HG02852 (cell line): ENCODE data around the gene ADAMTSL3.

Experiments used
- ATAC-seq: cut with Tn5 transposase; IDR thresholded peaks from one replicate; pipeline ENCODE4 v1.9.1; 2021; ENCODE audit warnings: mild to moderate bottlenecking, moderate library complexity; ENCODE audit not compliant: unreplicated experiment

The ADAMTSL3 gene

DNA sequence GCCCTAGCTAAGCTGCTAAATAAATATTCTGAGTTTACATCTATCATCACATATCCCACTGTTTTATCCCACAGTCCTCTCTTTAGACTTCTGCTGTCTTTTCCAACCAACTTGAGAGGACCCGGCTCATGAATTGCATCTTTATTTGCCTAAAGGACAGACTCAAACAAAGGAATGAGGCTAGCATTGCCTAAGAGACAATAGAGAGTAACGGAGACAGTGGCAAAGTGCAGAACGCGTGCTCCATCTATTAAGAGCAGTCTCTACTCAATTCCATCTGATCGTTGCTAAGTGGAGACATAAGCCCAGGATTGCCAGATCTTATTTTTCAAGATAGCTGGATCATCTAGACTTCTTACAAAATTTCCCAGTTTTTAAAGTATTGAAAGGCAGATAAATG, 2.3 kb downstream of the ADAMTSL3 start:
- ATAC-seq: no peak

DNA sequence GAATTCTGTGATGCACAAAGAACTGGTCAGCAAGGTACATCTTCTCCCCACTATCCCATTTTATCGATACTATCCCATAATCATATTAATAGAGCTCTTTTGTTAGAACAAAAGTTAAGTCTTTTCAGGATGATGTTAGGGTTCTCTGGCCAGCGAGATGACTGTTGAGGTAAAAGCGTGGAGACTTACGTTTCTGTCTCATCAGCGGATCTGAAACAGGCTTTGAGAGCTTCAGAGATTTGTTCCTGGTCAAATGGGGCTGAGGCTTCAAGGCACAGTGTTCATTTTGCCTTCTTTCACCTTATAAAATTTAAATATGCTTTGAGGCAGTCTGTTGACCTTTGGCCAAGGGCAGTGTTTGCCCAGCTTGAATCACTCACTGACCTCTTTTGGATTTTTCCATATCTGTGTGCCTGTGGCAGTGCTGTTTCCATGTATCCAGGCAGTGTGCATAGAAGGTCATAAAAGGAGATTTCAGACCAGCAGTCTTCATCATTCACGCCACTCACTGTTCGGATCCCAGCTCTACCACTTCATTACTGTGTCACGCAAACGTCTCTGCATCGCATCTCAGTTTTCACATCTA, 3.1 kb downstream of the ADAMTSL3 start:
- no peak for ATAC-seq

DNA sequence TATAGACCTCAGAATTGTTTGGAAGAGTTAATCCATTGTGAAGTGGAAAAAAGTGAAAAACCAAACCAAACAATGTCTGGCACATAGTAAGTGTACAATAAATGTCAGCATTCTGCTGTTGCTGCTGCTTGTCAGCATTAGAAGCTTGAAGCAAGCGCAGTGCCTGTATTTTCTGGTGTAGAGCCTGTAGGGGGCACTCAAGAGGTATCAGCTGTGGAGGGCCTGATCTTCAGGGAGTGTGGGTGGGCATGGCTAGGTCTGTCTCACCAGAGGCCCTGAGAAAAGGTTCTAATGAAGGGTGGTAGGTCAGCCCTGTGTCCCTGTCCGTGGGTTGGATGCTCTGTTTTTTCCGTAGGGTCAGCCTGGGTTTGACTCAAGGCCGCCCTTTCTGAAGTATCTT, 3.6 kb downstream of the ADAMTSL3 start:
- no peak for ATAC-seq

DNA sequence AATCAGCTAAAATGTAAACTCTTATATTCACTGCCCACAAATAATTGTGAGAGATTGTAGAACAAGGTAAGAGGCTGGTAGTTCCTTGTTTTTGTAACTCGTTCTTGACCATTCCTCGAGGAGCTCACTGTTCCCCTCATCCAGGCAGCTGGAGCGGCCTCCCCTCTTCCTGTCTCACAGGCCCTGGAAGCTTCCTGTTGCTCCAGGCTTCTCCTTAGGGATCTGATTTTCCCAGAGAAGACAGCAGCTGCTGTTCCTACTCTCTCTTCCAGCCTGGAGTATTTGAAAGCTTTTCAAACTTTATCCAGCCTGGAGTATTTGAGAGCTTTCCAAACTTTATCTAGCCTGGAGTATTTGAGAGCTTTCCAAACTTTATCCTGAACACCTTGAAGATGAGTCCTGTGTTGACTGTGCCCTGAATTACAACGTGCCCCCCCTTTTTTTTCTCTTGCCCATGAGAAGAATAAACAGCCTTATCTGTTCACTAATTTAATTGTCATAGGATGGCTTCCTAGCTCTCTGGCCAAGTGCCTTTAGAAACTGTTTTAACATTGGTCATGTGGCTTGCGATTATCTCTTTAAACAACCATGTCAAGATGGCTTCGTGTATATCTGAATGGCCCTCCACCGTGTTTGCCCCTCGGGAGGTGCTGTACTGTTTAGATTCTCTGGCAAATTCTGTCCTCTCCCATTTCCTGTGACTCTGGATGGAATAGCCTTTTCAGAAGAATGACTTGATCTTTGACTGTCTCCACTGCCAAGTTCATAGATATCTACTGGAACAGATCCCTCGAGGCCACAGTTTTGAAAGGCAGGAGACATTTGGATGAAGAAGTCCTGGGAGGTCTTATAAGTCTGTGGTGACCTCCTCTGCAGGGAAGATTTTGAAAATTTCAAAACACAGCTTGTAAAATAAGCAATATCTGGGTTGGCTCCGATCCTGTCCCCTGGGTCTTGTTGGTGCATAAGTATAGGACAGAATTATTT, 4.8 kb downstream of the ADAMTSL3 start:
- ATAC-seq: no peak

DNA sequence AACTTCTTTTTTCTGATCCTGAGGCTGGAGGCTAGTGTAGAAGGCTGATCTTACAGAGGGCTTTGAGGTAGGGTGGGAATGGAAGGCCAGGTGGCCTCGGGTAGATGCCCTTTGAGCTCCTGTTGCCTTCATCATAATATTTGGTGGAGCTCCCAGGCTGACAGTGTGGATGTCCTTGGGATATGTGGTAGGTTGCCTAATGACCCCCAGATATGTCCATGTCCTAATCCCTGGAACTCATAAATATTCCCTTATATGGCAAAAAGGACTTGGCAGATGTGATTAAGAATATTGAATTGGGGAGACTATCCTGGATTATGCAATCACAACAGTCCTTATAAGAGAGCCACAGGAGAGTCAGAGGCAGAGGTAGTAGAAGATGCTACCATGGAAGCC, 5.5 kb downstream of the ADAMTSL3 start:
- no peak for ATAC-seq

DNA sequence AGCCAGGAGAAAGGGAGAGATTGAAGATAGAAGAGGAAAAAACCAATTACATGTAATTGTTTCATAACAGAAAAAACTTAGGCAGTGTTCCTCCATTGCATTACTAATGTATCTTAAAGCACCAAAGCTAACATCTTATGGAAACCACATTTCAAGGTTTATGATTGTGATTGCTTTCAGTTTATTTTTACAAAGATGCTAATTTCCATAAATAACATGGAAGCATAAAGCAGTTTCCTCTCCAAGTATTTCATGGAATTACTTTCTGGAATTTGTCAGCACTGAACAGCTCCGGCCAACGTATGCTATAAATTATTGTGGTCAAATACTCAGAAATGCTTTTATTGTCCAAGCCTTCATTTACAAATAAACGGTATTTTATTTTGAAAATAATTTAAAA, 11.6 kb downstream of the ADAMTSL3 start:
- no peak for ATAC-seq

DNA sequence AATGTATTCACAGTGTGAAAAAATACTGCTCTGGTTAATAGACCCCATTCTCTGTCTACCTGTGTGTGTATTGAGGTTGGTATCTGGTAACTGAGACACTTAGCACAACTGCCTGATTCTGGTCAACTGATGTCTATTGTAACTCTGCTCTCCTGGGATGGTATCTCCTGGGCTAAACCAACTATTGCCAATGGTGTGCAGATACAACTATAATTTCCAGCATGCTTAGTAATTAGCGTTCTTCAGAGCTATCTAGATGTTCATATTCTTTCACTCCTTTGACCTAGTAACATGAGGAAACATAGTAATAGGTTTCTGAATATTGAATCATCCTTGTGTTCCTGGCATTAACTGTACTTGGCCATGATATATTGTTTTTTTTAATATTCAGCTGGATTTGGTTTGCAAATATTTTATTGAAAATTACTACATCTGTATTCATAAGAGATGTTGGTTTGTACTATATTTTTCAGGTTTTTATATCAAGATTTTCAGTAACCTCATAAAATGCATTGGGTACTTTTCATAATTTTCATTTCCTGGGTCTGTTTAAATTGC, 16.8 kb downstream of the ADAMTSL3 start:
- ATAC-seq: no peak

DNA sequence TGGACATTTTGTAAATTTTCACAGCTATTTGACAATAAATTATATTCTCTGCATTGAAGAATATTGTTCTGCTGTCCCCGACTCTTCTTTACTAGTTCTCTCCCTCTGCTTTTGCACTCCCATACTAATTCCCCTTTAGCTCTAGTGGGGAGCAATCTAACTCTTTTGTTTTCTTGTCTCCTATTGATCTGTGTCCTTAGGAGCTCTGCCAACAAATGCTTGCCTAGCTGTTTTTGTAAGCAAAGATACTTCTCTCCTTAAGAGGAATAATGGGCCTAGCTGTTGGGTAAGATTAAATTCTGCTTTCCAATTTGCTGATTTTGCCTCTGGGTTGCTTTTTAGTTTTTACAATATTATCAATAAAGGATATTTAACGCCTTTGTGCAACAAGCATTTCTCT, 17.7 kb downstream of the ADAMTSL3 start:
- ATAC-seq: no peak

DNA sequence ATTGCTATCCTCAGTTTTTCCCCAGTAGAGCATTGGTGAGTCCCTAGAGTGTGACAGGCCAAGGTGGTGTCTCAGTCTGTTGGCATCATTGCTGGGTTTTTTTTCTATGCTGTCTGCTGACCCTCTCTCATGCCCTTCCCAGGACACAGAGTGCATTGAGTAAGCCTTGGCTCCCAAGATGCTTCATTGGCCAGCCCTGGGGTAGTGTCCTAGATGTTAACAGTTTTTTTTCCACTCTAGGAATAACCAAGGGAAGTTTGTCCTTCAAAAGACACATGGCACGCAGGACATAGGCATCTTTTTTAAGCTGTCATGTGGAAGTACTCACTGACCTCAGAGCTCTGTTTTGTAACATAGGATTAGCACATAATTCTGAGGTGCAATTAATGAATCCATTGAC, 19.5 kb downstream of the ADAMTSL3 start:
- no peak for ATAC-seq

DNA sequence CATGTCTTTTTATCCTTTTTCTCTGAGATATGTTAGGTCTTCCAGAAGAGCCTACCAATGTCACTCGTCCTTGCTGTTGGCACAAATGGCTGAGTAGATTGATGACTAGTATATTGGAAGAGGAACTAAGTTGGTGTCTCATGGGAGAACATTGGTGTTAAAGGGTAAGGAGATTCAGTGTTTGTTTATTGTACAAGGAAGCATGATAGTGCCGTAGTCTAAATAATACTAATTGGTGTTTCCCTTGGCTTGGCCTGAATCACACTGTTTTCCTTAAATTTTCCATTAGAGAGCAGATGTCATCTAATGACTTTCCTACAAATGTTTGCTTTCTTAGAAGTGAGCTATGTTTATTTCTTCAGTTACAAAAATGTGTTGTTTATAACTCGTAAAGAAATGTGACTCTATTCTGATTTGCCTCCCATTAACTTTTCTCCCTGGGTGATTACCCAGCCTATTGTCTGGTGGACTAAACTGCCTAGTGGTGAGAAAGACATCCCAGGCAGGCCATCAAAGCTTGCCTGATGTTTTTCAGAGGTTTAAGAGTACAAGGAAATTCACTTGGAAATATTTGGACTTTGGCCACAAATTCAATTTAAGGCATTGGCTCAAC, 28.7 kb downstream of the ADAMTSL3 start:
- no peak for ATAC-seq

DNA sequence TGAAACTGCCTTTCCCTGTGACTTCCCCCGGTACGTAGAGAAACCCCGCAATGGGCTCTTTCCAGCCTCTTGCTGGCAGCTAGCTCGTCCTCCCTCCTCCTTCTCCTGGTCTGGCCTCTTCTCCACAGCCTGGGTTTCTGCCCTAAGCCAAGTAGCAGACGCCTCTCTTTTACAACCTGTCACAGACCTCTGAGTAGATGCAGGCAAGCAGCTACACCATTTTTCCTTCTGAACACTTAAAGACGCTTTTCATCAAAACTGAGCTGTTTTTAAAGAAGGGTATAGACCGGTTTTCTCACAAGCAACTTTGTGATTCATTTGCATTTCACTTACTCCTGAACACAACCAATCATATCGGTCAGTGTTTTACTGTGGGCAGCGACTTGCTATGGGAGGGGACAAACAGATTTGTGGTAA, 32.0 kb downstream of the ADAMTSL3 start:
- ATAC-seq: no peak

DNA sequence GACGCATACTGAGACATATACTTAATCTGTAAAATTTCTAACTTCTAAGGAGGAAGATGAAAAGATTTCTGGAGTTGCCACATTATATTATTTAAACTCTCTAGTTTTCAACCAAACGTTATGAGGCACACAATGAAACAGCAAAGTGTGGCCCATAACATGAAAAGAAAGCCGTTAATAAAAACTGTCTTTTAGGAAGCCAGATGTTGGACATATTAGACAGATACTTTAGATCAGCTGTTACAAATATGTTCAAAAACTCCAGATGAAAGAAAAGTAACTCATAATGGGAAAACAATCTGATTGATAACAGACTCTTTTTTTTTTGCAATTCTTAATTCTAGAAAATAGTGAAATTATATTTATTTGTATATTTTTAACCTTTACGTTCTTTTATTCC, 34.3 kb downstream of the ADAMTSL3 start:
- no peak for ATAC-seq

DNA sequence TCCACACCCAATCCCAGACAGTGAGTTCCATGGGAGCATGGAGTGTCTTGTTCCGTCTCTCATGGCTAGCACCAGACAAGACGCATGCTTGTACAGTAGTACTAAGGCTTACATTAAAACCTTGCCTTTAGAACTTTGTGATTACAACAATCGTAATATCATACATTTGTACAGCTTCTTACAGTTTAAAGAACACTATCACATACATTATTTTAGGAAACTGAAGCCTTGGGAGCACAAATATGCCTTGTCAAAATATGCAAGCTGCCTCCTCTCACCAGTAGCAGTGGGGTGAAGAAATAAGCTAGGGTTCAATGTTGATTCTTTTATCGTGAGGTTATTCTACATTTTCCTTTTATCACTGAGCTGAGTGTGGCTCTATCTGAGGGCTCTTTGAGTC, 36.8 kb downstream of the ADAMTSL3 start:
- ATAC-seq: no peak

DNA sequence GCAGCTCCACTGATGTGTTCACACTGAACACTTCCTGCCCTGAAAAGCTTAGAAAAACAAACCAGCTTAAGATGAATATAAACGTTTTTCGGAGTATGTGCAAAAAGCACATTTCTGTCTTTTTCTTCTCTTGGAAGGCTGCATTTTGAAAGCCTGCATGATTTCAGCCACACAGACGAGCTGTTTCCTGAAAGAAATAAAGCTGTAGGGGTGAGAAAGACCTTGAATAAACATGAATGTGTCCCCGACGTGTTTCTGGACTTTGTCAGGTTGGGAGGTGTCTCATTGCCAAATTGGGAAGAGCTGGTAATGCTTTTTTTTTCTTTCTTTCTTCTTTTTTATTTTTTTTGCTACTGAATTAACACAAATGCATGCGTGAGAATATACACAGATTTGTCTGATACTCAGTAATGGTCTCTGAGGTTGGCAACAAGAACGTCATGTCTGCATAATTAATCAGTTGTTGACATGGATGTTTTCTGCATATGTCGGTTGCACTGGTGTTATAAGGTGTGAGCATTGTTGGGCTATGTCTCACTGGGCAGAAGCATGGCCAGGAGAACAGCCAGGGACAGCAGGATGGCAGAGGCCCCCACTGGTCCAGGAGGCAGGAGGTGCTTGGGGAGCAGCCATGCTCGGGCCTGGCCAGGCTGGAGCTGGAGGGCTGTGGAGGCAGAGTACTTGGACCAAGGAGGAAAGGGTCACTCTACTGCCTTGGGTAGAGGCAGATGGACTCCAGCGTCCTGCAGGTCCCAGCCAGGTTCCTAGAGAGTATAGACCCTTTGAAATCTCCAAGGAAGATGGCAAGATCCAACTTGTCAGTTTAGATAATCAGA, 39.0 kb downstream of the ADAMTSL3 start:
- ATAC-seq: no peak

DNA sequence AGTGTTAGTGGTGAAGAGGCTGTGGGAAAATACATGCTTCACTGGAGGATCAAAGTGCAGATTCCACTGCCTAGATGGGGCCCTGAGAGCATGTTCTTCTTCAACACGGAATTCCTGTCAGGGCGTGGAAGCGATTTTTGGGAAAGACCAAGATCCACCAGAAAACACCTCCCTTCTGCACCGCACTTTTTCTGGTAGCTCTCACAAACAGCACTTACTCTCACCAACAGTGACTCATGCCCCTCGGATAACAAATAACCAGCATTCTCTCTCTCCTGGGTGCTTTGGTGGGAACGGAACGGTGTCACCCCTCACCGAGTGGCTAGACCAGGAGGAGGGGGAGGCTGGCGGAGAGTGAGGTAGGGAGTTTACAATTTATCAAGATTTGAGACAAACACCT, 40.1 kb downstream of the ADAMTSL3 start:
- ATAC-seq: no peak

DNA sequence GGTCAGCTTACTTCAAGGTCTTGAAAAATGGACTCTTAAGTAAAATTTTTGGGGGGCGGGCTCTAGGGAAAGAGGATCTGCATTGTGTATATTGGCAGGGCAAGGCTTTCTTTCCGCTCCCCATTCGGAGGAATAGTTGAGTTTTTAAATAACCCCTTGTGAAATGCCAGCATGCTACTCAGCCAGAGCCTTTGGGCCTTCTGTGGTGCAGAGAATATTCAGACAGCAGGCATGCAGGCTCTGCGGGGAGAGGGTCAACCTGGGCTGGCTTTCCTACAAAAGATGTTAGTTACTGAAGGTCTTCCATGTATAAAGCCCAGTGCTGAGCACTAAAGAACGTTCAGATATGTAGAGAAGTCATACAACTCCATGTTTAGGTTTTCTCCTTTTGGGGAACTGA, 40.6 kb downstream of the ADAMTSL3 start:
- no peak for ATAC-seq

DNA sequence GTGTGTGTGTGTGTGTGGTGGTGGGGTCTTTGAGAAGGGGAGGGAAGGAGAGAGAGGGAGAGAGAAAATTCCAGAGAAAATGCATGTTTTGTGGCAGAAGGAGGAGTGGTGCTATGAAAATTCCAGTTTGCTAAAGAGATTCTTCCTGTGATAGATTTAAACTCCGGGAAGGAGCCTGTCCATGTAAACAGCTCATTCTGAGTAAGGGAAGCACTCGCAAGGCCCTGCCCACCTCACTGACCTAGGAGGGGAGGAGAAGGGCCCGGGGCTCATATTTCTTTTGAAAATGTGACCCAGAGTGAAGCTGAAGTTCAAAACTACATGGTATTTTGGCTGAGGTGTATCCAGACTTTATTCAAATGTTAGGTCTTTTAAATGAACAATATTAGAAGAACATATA, 41.3 kb downstream of the ADAMTSL3 start:
- ATAC-seq: no peak

DNA sequence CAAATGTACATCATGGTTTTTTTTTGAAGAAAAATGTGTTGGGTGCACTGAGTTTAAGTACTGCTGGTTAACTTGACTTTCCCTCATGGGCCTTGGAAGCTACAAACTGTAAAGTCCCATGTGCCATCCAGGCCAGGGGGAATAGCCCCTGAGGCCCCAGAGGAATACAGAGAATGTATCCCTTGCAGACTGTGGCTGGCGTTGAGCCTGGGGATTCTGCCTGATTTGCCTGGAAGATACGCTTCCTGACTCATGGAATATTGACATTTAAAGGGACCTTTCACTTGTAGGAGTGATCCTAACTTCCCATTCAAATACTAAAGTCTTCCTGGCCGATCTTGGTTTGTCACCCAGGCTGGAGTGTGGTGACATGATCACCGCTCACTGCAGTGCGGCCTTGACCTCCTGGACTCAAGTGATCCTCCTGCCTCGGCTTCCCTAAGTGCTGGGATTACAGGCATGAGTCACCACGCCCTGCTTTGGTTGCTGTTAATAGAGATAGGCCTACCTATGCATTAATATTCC, 42.0 kb downstream of the ADAMTSL3 start:
- ATAC-seq: no peak

DNA sequence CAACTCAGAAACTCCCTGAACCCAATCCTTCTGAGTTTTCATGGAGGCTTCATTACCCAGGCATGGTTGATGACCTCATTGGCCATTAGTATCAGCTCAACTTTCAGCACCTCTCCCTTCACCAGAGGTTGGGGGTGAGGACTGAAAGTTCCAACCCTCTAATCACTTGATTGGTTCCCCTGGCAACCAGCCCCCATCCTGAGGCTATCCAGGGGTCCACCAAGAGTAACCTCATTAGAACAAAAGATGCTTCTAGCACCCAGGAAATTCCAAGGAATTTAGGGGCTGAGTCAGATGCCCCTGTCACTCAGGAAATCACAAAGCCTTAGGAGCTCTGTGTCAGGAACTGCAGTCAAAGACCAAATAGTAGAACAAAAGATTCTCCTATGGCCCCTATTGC, 43.8 kb downstream of the ADAMTSL3 start:
- ATAC-seq: no peak

DNA sequence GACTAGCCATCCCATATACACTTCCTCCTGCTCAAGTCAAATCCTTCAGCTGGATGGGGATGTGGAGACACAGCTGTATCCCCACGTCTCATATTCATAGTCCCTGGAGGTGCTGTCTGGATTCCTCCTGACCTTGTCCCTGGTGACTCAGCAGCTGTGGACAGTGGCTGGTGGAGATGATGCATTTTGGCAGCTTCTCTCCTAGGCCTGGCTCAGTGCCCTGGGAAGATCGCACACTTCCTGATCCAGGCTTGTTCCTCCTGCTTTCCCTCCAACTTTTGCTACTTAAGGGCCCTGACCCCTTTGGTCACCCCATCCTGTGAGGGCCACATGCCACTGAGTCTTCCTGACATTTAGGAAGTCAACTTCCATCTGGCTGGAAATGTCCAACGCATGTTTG, 44.4 kb downstream of the ADAMTSL3 start:
- no peak for ATAC-seq

DNA sequence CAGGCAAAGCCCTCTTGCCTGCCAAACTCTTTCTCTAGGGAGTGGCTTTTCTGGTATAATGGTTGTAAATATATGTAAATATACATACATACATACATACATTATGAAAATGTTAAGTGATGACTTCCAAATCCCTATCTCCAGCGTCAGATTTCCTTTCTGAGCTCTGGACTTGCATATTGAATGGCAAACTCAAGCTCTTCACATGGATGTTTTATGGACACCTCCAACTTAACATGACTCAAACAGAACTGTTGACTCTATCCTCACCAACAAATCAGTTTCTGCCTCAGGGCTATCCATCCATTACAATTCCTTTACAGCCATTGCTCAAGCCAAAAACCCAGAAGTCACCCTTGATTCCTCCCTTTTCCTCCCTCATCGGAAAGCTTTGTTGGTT, 45.1 kb downstream of the ADAMTSL3 start:
- no peak for ATAC-seq
